Measurements from ENCODE around the gene BLOC1S4. TPM values are rescaled to one million over a fixed set of nuclear protein-coding genes. Genes with fewer than 3 reads are reported as not detected.

Gene BLOC1S4
- total RNA-seq, 1 experiment from 2014 or later = 13.9 TPM

GRCh38 chr4:6765703-6766102, 49.7 kb downstream of the BLOC1S4 start:
- H3K4me3 ChIP-seq (ENCODE audit: low read length) = no peak overlapping the region
- no peak overlapping the region for H2AFZ ChIP-seq (ENCODE audit: low read length)
- no peaks in the 10 kb centered on the region for H3K4me1 ChIP-seq (ENCODE audit: low read length)
- no peak overlapping the region for H3K27ac ChIP-seq (ENCODE audit: low read length)
- H3K36me3 ChIP-seq (ENCODE audit: insufficient read depth, low read length) = no peaks in the 10 kb centered on the region
- no peaks in the 10 kb centered on the region for H3K9me3 ChIP-seq (ENCODE audit: low read length)
- no peaks in the 10 kb centered on the region for H3K9me2 ChIP-seq (replicated peaks; ENCODE audit: insufficient read depth, low read length)
- H3K4me2 ChIP-seq (ENCODE audit: low read depth, low read length, poor library complexity, severe bottlenecking) = no peak overlapping the region
- H3K79me2 ChIP-seq (ENCODE audit: low read length) = no peaks in the 10 kb centered on the region
- no peaks in the 10 kb centered on the region for H3K27me3 ChIP-seq (ENCODE audit: low read length)
- H3K9ac ChIP-seq (ENCODE audit: low read length) = no peak overlapping the region
- peak; percentile 20 for DNase-seq
- H4K20me1 ChIP-seq (ENCODE audit: insufficient read depth, low read depth, low read length) = no peaks in the 10 kb centered on the region

Other genes starting within 250 kb of the BLOC1S4 start
- not detected in 2 replicates for gene PPP2R2C, start 243.6 kb upstream of the BLOC1S4 start, total RNA-seq (2014; rRNA removed; shearing (Covaris generic); ENCODE audit: low replicate concordance)
- gene MAN2B2, start 141.0 kb upstream of the BLOC1S4 start, total RNA-seq (2014; rRNA removed; shearing (Covaris generic); ENCODE audit: low replicate concordance) = 20.1 and 29.4 TPM in 2 replicates
- 28.8 and 50.7 TPM in 2 replicates for gene MRFAP1, start 75.5 kb upstream of the BLOC1S4 start, total RNA-seq (2014; rRNA removed; shearing (Covaris generic); ENCODE audit: low replicate concordance)
- gene S100P, start 22.3 kb upstream of the BLOC1S4 start, total RNA-seq (2014; rRNA removed; shearing (Covaris generic); ENCODE audit: low replicate concordance) = not detected in 2 replicates
- 41.9 and 62.3 TPM in 2 replicates for gene MRFAP1L1, start 6.3 kb upstream of the BLOC1S4 start, total RNA-seq (2014; rRNA removed; shearing (Covaris generic); ENCODE audit: low replicate concordance)
- gene KIAA0232, start 66.6 kb downstream of the BLOC1S4 start, total RNA-seq (2014; rRNA removed; shearing (Covaris generic); ENCODE audit: low replicate concordance) = 10.9 and 11.8 TPM in 2 replicates
- gene TBC1D14, start 193.7 kb downstream of the BLOC1S4 start, total RNA-seq (2014; rRNA removed; shearing (Covaris generic); ENCODE audit: low replicate concordance) = 31.7 and 35.2 TPM in 2 replicates

Measured in Karpas-422 (cell line).